Panc1 (cell line): ENCODE results near the gene SLC7A14. TPM values are rescaled to one million over a fixed set of nuclear protein-coding genes. Genes with fewer than 3 reads are reported as not detected.

Experiments
- ATAC-seq: fragments of 200-7000 bp; cut with Tn5 transposase; 2 replicates; pipeline ENCODE4 v1.9.1; 2020; ENCODE audit warnings: mild to moderate bottlenecking, moderate library complexity
- BruUV-seq: library from RNA; stranded (reverse); fragments of 400-500 nt; replicated peaks from 2 replicates; lab custom pipeline; 2021; lab: Mats Ljungman, UMichigan
- CTCF ChIA-PET: fragments of 300-600 bp; sonication (Branson Sonifier 250); formaldehyde crosslinking; loops from one replicate; lab custom pipeline; 2022; ENCODE audit warnings: antibody characterized with exemption; lab: Charles Lee
- POLR2A ChIA-PET: fragments of 300-600 bp; sonication (Branson Sonifier 250); formaldehyde crosslinking; loops from one replicate; lab custom pipeline; 2022; ENCODE audit warnings: antibody characterized with exemption; lab: Charles Lee
- DNase-seq: peaks from one replicate; pipeline ENCODE4 v3.0.0-alpha.2; 2010; ENCODE audit warnings: low read depth, low spot score
- H3K27ac ChIP-seq: 2 replicates; pipeline ENCODE4 v1.5.1; 2011; ENCODE audit warnings: mild to moderate bottlenecking, low read length, inconsistent platforms
- H3K27me3 ChIP-seq: fragments of 200-500 bp; sonication (Bioruptor generic); 2 replicates; pipeline ENCODE4 v1.6.0; 2014; ENCODE audit warnings: low read length, inconsistent platforms; ENCODE audit not compliant: control insufficient read depth, insufficient read depth
- H3K36me3 ChIP-seq: fragments of 200-500 bp; sonication (Bioruptor generic); 2 replicates; pipeline ENCODE4 v1.5.1; 2014; ENCODE audit warnings: inconsistent platforms, mild to moderate bottlenecking, low read length, moderate library complexity; ENCODE audit not compliant: control insufficient read depth, insufficient read depth
- H3K4me1 ChIP-seq: 2 replicates; pipeline ENCODE4 v1.5.1; 2011; ENCODE audit warnings: inconsistent platforms, mild to moderate bottlenecking, low read length, moderate library complexity; ENCODE audit not compliant: control insufficient read depth, insufficient read depth
- H3K4me3 ChIP-seq, 2 experiments: 2 replicates each; pipeline ENCODE4 v1.5.1; 2011 to 2012; ENCODE audit warnings: low read depth in 2 of 2, low read length in 2 of 2, mild to moderate bottlenecking in 2 of 2, inconsistent platforms in 1 of 2, moderate library complexity in 1 of 2
- H3K9me3 ChIP-seq: fragments of 200-500 bp; sonication (Bioruptor generic); 2 replicates; pipeline ENCODE4 v1.5.1; 2014; ENCODE audit warnings: low read depth, mild to moderate bottlenecking, inconsistent platforms, low read length, moderate library complexity; ENCODE audit not compliant: control insufficient read depth, insufficient read depth
- POLR2AphosphoS5 ChIP-seq: IDR thresholded peaks from 2 replicates; pipeline ENCODE4 v1.6.1; 2012; ENCODE audit warnings: mild to moderate bottlenecking, low read depth, low read length, moderate library complexity
- SIN3A ChIP-seq: IDR thresholded peaks from 2 replicates; pipeline ENCODE4 v1.6.1; 2012; ENCODE audit warnings: low read depth, mild to moderate bottlenecking, low read length, moderate library complexity, borderline replicate concordance; ENCODE audit not compliant: insufficient read depth
- TCF7L2 ChIP-seq: IDR thresholded peaks from 2 replicates; pipeline ENCODE4 v1.6.1; 2011; ENCODE audit warnings: mild to moderate bottlenecking, low read depth, low read length, inconsistent platforms
- in situ Hi-C: cut with HindIII; loops from 2 replicates; pipeline ENCODE4 v1.10.0; 2016; ENCODE audit warnings: low sequenced_read_pairs, low pct_unique_long_range_greater_than_20kb
- intact Hi-C: fragments of 100-400 bp; cut with micrococcal nuclease; formaldehyde crosslinking; loops from one replicate; pipeline ENCODE4 v1.10.0; 2022; ENCODE audit not compliant: unreplicated experiment
- total RNA-seq: library from RNA; stranded (reverse); gene quantifications from one replicate; pipeline ENCODE4 v1.2.1, GENCODE V29; 2021; ENCODE audit not compliant: unreplicated experiment
- TF ChIP-seq, protein P1 (sequence below), 2 experiments: IDR thresholded peaks; 2 replicates each; pipeline ENCODE4 v1.6.1; 2011 to 2012; ENCODE audit warnings: low read depth in 2 of 2, control low read depth in 1 of 2, low read length in 1 of 2, mild to moderate bottlenecking in 1 of 2, moderate library complexity in 1 of 2; ENCODE audit not compliant: insufficient read depth in 1 of 2
- TF ChIP-seq, protein P2 (sequence below): fragments of 450-650 bp; IDR thresholded peaks from 2 replicates; pipeline ENCODE4 v1.5.1; 2017; ENCODE audit warnings: mild to moderate bottlenecking

The SLC7A14 gene
- total RNA-seq, 1 experiment from 2014 or later: not detected

DNA sequence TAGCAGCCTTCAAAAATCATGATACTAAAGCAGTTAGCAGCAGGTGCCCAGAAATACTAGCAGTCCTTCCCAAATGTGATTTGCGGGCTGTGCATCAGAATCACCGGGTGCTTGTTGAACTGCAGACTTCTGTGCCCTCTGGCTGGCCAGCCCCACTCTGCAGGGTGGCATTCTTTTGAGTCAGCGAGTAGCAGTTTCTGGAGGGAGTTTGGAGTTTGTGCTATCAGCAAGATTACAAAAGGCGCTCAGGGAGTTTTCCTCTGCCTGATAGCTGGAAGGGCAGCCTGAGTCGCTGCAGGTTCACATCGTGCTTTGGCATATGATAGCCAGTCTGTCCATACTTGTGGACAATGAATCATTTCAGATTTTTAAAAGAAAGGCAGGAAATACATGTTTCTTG, 109.6 kb downstream of the SLC7A14 start:
- CTCF ChIA-PET: no interaction called here
- Histone ChIP-seq H3K36me3 (no peaks in the 10 kb centered on the region), H3K9me3 (no peaks in the 10 kb centered on the region), H3K27ac (no peak overlapping the region), H3K4me3 (no peak overlapping the region), H3K4me1 (no peaks in the 10 kb centered on the region), H3K27me3 (no peaks in the 10 kb centered on the region; the same call in 1 of the 2 replicates)
- in situ Hi-C loops (no loop called here), intact Hi-C loops (no loop called here)
- no TSS peak for BruUV-seq
- DNase-seq (no peak), ATAC-seq (no peak)
- TF ChIP-seq TCF7L2: no peak
- no peak for TF ChIP-seq POLR2AphosphoS5
- TF ChIP-seq, protein P1, sequence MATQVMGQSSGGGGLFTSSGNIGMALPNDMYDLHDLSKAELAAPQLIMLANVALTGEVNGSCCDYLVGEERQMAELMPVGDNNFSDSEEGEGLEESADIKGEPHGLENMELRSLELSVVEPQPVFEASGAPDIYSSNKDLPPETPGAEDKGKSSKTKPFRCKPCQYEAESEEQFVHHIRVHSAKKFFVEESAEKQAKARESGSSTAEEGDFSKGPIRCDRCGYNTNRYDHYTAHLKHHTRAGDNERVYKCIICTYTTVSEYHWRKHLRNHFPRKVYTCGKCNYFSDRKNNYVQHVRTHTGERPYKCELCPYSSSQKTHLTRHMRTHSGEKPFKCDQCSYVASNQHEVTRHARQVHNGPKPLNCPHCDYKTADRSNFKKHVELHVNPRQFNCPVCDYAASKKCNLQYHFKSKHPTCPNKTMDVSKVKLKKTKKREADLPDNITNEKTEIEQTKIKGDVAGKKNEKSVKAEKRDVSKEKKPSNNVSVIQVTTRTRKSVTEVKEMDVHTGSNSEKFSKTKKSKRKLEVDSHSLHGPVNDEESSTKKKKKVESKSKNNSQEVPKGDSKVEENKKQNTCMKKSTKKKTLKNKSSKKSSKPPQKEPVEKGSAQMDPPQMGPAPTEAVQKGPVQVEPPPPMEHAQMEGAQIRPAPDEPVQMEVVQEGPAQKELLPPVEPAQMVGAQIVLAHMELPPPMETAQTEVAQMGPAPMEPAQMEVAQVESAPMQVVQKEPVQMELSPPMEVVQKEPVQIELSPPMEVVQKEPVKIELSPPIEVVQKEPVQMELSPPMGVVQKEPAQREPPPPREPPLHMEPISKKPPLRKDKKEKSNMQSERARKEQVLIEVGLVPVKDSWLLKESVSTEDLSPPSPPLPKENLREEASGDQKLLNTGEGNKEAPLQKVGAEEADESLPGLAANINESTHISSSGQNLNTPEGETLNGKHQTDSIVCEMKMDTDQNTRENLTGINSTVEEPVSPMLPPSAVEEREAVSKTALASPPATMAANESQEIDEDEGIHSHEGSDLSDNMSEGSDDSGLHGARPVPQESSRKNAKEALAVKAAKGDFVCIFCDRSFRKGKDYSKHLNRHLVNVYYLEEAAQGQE (IDR thresholded peaks at IDR 0.05; ENCODE audit: insufficient read depth in 1 of 2, low read depth in 2 of 2, low read length in 1 of 2): no peak
- no peak for TF ChIP-seq SIN3A
- TF ChIP-seq, protein P2, sequence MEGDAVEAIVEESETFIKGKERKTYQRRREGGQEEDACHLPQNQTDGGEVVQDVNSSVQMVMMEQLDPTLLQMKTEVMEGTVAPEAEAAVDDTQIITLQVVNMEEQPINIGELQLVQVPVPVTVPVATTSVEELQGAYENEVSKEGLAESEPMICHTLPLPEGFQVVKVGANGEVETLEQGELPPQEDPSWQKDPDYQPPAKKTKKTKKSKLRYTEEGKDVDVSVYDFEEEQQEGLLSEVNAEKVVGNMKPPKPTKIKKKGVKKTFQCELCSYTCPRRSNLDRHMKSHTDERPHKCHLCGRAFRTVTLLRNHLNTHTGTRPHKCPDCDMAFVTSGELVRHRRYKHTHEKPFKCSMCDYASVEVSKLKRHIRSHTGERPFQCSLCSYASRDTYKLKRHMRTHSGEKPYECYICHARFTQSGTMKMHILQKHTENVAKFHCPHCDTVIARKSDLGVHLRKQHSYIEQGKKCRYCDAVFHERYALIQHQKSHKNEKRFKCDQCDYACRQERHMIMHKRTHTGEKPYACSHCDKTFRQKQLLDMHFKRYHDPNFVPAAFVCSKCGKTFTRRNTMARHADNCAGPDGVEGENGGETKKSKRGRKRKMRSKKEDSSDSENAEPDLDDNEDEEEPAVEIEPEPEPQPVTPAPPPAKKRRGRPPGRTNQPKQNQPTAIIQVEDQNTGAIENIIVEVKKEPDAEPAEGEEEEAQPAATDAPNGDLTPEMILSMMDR: no peak
- POLR2A ChIA-PET: no interaction called here

DNA sequence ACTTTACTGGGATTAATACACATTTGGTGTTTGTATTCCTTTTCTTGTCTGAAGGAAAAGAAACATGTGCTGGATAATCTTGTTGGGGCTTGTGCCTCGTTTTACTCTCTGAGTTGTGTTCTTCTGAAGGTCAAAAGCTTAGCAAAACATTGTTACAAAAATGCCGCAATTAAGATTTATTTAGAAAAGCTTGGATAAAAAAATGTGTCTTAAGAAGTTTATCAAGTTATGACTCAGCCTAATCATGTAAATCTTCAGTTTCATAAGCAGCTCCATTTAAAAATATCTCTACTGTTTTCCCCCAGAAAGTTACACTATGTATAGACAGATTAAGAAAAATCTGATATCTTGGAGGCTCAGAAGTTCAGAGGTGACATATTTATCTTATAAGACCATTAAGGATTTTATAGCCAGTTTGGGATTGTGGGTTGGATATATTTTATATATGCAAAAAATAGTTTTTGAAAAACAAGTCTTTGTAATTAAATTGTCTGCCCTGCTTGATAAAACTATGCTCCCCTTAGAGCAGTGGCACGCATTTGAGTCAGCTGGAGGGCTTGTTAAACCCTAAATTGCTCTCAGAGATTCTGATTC, 110.7 kb downstream of the SLC7A14 start:
- H3K4me1 ChIP-seq: peaks cover 3% of the 10 kb centered on the region; the same call in 1 of the 2 replicates
- POLR2A ChIA-PET: no interaction called here
- no peak overlapping the region for H3K4me3 ChIP-seq
- intact Hi-C loops (no loop called here), in situ Hi-C loops (no loop called here)
- H3K27me3 ChIP-seq: no peaks in the 10 kb centered on the region; the same call in 1 of the 2 replicates
- no peak for DNase-seq
- no peak overlapping the region for H3K27ac ChIP-seq
- no peak for ATAC-seq
- no peaks in the 10 kb centered on the region for H3K36me3 ChIP-seq
- BruUV-seq: no TSS peak
- H3K9me3 ChIP-seq: no peaks in the 10 kb centered on the region
- TF ChIP-seq, protein P2: no peak
- TF ChIP-seq, protein P1 (IDR thresholded peaks at IDR 0.05; ENCODE audit: insufficient read depth in 1 of 2, low read depth in 2 of 2, low read length in 1 of 2): no peak
- TF ChIP-seq TCF7L2 (no peak), POLR2AphosphoS5 (no peak), SIN3A (no peak)
- CTCF ChIA-PET: no interaction called here
